GM12878 (cell line): ENCODE measurements around the gene SMG6. TPM values are rescaled to one million over a fixed set of nuclear protein-coding genes. Genes with fewer than 3 reads are reported as not detected.

Experiments used
- BCLAF1 ChIP-seq: fragments of 450-650 bp; IDR thresholded peaks from 2 replicates; pipeline ENCODE4 v1.6.1; 2017; ENCODE audit warnings: antibody characterized with exemption, mild to moderate bottlenecking, moderate library complexity
- CHD4 ChIP-seq: fragments of 200-600 bp; sonication (generic); IDR thresholded peaks from 2 replicates; pipeline ENCODE4 v1.6.1; 2016; ENCODE audit warnings: mild to moderate bottlenecking
- IKZF1 ChIP-seq: fragments of 450-650 bp; conservative IDR thresholded peaks from 2 replicates; pipeline ENCODE4 v1.6.1; 2017; ENCODE audit warnings: antibody characterized with exemption, mild to moderate bottlenecking
- MAX ChIP-seq: IDR thresholded peaks from 2 replicates; pipeline ENCODE4 v1.6.1; 2012; ENCODE audit warnings: low read depth, low read length, improper control_type of control experiment
- NR2C1 ChIP-seq: fragments of 450-650 bp; IDR thresholded peaks from 2 replicates; pipeline ENCODE4 v1.6.1; 2017; ENCODE audit warnings: antibody characterized with exemption, mild to moderate bottlenecking, moderate library complexity
- RB1 ChIP-seq: fragments of 450-650 bp; formaldehyde crosslinking; IDR thresholded peaks from 2 replicates; pipeline ENCODE4 v1.6.1; 2017; ENCODE audit warnings: mild to moderate bottlenecking, borderline replicate concordance
- SKIL ChIP-seq: fragments of 450-650 bp; IDR thresholded peaks from 2 replicates; pipeline ENCODE4 v1.6.1; 2017; ENCODE audit warnings: mild to moderate bottlenecking, low read depth, inconsistent platforms; ENCODE audit not compliant: poor library complexity, severe bottlenecking
- SP1 ChIP-seq: IDR thresholded peaks from one replicate; pipeline ENCODE4 v1.6.1; 2011; ENCODE audit warnings: low read depth, low read length
- TBL1XR1 ChIP-seq: IDR thresholded peaks from 2 replicates; pipeline ENCODE4 v1.6.1; 2012; ENCODE audit warnings: low read depth, low read length, improper control_type of control experiment
- TCF3 ChIP-seq: IDR thresholded peaks from 2 replicates; pipeline ENCODE4 v1.6.1; 2012; ENCODE audit warnings: low read depth, mild to moderate bottlenecking, low read length, borderline replicate concordance; ENCODE audit not compliant: insufficient read depth
- polyA plus RNA-seq, 11 experiments: library from polyadenylated mRNA; depleted of rRNA in 4 of 11; unstranded in 6 of 11; stranded (reverse) in 5 of 11; fragments of >200 nt; fragmentation: Nextera tagmentation in 4 of 11; fragmentation: Illumina TruSeq in 1 of 11; extraction: Ambion mirVana in 4 of 11; extraction: Trizol in 1 of 11; gene quantifications; 1 replicate in 1 of 11; 2 replicates in 10 of 11; pipeline versions ENCODE4 v1.2.1 to v1.2.3, GENCODE V29; 2011 to 2016; ENCODE audit warnings: inconsistent platforms in 2 of 11, missing spikeins in 2 of 11, low read depth in 1 of 11
- total RNA-seq, 4 experiments: library from RNA; depleted of rRNA in 3 of 4; stranded (reverse); fragments of >200 nt in 3 of 4; fragmentation: Illumina TruSeq in 1 of 4; extraction: Trizol in 1 of 4; gene quantifications; 2 replicates each; pipeline versions ENCODE4 v1.2.1 to v1.2.3, GENCODE V29; 2013 to 2021
- TF ChIP-seq, protein P1 (sequence below): fragments of 450-650 bp; IDR thresholded peaks from 2 replicates; pipeline ENCODE4 v1.6.1; 2017; ENCODE audit warnings: mild to moderate bottlenecking, moderate library complexity
- TF ChIP-seq, protein P2 (sequence below): IDR thresholded peaks from 2 replicates; pipeline ENCODE4 v1.6.1; 2011; ENCODE audit warnings: low read depth, mild to moderate bottlenecking, low read length, moderate library complexity, borderline replicate concordance; ENCODE audit errors: extremely low read depth
- TF ChIP-seq, protein P3 (sequence below), 3 experiments: IDR thresholded peaks in 2 of 3; conservative IDR thresholded peaks in 1 of 3; 2 replicates each; pipeline ENCODE4 v1.5.1; 2011; ENCODE audit warnings: low read depth in 3 of 3, low read length in 3 of 3, mild to moderate bottlenecking in 3 of 3, control low read depth in 2 of 3, moderate library complexity in 2 of 3, inconsistent platforms in 1 of 3, mixed read lengths in 1 of 3; ENCODE audit not compliant: control insufficient read depth in 2 of 3, insufficient read depth in 1 of 3; ENCODE audit errors: extremely low read depth in 1 of 3
- TF ChIP-seq, protein P4 (sequence below): fragments of 450-650 bp; conservative IDR thresholded peaks from 2 replicates; pipeline ENCODE4 v1.6.1; 2017; ENCODE audit warnings: mild to moderate bottlenecking, moderate library complexity

Gene SMG6
- total and polyA plus RNA-seq, 10 of the 15 experiments (the other 5 are each of a cell fraction or from before 2014, with no cell fraction given), result 0.58 to 28.7 (median 15.7) TPM

DNA sequence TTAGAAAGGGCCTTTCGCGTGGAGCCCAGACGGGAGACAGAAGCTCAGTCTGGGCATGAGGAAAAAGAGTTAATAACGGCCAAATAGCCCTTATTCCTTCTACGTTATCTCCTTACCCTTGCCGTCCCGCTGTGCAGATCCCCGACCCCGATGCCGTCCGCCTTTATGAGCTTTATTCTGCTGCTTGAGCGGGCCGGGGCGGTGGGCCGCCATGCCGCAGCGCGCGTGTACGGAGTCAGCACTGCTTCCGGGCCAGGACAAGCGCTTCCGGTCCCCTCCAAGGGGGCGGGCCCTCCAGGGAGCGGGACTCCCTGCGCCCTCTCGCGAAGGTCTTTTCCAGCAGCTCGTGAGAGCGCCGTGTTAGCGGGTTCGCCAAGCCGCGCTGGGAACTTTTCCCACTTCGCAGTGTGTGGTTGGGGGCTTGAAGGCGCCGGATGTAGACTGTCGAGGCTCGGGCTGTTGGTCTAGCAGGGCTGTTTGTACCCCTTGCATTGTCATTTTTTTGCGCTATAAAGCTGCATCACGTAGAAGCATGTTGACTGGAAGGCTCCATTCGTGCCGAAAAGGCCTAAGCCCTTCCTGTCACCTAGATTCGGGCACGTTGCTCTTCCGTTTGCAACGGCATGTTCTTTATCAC lies 32.7 kb upstream of the SMG6 start, which contains the start of gene TSR1 (continued):
- TF ChIP-seq, protein P1, sequence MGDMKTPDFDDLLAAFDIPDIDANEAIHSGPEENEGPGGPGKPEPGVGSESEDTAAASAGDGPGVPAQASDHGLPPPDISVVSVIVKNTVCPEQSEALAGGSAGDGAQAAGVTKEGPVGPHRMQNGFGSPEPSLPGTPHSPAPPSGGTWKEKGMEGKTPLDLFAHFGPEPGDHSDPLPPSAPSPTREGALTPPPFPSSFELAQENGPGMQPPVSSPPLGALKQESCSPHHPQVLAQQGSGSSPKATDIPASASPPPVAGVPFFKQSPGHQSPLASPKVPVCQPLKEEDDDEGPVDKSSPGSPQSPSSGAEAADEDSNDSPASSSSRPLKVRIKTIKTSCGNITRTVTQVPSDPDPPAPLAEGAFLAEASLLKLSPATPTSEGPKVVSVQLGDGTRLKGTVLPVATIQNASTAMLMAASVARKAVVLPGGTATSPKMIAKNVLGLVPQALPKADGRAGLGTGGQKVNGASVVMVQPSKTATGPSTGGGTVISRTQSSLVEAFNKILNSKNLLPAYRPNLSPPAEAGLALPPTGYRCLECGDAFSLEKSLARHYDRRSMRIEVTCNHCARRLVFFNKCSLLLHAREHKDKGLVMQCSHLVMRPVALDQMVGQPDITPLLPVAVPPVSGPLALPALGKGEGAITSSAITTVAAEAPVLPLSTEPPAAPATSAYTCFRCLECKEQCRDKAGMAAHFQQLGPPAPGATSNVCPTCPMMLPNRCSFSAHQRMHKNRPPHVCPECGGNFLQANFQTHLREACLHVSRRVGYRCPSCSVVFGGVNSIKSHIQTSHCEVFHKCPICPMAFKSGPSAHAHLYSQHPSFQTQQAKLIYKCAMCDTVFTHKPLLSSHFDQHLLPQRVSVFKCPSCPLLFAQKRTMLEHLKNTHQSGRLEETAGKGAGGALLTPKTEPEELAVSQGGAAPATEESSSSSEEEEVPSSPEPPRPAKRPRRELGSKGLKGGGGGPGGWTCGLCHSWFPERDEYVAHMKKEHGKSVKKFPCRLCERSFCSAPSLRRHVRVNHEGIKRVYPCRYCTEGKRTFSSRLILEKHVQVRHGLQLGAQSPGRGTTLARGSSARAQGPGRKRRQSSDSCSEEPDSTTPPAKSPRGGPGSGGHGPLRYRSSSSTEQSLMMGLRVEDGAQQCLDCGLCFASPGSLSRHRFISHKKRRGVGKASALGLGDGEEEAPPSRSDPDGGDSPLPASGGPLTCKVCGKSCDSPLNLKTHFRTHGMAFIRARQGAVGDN, result no peak; the same call in none of the 2 replicates
- TF ChIP-seq CHD4 (no peak), IKZF1 (peak; percentile 81), SKIL (no peak), SP1 (peak; percentile 58), NR2C1 (peak; percentile 99), TCF3 (0 out of 2 replicates have a peak, but pooled peaks have one; percentile 40), RB1 (peak; percentile 95; the same call in 1 of the 2 replicates), MAX (peak; percentile 95), BCLAF1 (no peak), TBL1XR1 (peak; percentile 85)
- TF ChIP-seq, protein P2, sequence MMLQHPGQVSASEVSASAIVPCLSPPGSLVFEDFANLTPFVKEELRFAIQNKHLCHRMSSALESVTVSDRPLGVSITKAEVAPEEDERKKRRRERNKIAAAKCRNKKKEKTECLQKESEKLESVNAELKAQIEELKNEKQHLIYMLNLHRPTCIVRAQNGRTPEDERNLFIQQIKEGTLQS, result no peak
- TF ChIP-seq, protein P3, sequence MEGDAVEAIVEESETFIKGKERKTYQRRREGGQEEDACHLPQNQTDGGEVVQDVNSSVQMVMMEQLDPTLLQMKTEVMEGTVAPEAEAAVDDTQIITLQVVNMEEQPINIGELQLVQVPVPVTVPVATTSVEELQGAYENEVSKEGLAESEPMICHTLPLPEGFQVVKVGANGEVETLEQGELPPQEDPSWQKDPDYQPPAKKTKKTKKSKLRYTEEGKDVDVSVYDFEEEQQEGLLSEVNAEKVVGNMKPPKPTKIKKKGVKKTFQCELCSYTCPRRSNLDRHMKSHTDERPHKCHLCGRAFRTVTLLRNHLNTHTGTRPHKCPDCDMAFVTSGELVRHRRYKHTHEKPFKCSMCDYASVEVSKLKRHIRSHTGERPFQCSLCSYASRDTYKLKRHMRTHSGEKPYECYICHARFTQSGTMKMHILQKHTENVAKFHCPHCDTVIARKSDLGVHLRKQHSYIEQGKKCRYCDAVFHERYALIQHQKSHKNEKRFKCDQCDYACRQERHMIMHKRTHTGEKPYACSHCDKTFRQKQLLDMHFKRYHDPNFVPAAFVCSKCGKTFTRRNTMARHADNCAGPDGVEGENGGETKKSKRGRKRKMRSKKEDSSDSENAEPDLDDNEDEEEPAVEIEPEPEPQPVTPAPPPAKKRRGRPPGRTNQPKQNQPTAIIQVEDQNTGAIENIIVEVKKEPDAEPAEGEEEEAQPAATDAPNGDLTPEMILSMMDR (IDR thresholded peaks at IDR 0.05 in 2 of 3, conservative IDR thresholded peaks at IDR 0.05 in 1 of 3; ENCODE audit: control insufficient read depth in 2 of 3, extremely low read depth in 1 of 3, insufficient read depth in 1 of 3, low read depth in 3 of 3, low read length in 3 of 3), result peak in 2 of 3 experiments; percentile 29 to 45; a peak in 2 of 6 replicates
- TF ChIP-seq, protein P4, sequence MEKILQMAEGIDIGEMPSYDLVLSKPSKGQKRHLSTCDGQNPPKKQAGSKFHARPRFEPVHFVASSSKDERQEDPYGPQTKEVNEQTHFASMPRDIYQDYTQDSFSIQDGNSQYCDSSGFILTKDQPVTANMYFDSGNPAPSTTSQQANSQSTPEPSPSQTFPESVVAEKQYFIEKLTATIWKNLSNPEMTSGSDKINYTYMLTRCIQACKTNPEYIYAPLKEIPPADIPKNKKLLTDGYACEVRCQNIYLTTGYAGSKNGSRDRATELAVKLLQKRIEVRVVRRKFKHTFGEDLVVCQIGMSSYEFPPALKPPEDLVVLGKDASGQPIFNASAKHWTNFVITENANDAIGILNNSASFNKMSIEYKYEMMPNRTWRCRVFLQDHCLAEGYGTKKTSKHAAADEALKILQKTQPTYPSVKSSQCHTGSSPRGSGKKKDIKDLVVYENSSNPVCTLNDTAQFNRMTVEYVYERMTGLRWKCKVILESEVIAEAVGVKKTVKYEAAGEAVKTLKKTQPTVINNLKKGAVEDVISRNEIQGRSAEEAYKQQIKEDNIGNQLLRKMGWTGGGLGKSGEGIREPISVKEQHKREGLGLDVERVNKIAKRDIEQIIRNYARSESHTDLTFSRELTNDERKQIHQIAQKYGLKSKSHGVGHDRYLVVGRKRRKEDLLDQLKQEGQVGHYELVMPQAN, result peak; percentile 88
